Uterus (tissue), 2 donors: ENCODE data around the gene SPOCK1.

Source experiments
- CTCF ChIP-seq, 4 experiments: fragments of 200-600 bp in 2 of 4; fragments of 450-650 bp in 2 of 4; sonication (generic) in 2 of 4; IDR thresholded peaks; one replicate each; pipeline ENCODE4 v1.5.1; 2016 to 2019; ENCODE audit warnings: antibody characterized with exemption in 4 of 4, mild to moderate bottlenecking in 2 of 4, moderate library complexity in 1 of 4
- POLR2A ChIP-seq, 2 donors: fragments of 450-650 bp; IDR thresholded peaks; one replicate each; pipeline ENCODE4 v1.6.1; 2016; ENCODE audit warnings: antibody characterized with exemption in 2 of 2, mild to moderate bottlenecking in 1 of 2, moderate library complexity in 1 of 2

DNA sequence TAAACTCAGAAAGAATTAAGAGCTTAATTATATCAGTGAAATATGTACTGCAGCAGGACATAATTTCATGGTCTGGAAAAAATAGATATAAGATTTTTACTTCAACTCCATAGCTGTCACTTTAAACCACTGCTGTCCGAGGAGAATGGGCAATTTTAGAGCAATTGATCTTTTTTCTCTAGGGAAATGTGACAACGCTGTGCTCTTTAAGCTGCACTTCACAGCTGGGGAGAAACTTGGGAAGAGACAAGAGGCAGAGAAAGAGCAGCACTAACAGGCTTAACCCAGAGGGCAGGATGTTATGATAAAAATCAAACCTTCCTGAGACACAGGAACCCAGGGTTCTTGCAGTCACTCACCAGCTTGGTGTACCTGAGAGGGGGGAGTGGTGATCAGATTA lies 92.0 kb downstream of the SPOCK1 start:
- no peak for TF ChIP-seq CTCF (IDR thresholded peaks at IDR 0.05)
- TF ChIP-seq POLR2A (IDR thresholded peaks at IDR 0.05) = no peak
